Neural crest cell (in vitro differentiated cells): ENCODE results near the gene SHC2. TPM values are rescaled to one million over a fixed set of nuclear protein-coding genes. Genes with fewer than 3 reads are reported as not detected.

ENCODE experiments used
- DNase-seq: peaks from one replicate; pipeline ENCODE4 v3.0.0; 2021; ENCODE audit warnings: low read depth, mixed read lengths, low spot score
- H3K27ac Mint-ChIP-seq: one replicate; pipeline ENCODE4 v1.8.0; 2021; ENCODE audit warnings: mild to moderate bottlenecking, mixed read lengths; ENCODE audit not compliant: unreplicated experiment
- H3K27me3 Mint-ChIP-seq: 2 replicates; pipeline ENCODE4 v1.8.0; 2021; ENCODE audit warnings: low read depth, mild to moderate bottlenecking, mixed read lengths
- H3K36me3 Mint-ChIP-seq: 2 replicates; pipeline ENCODE4 v1.8.0; 2021; ENCODE audit warnings: low read depth, mild to moderate bottlenecking, mixed read lengths
- H3K4me1 Mint-ChIP-seq: 2 replicates; pipeline ENCODE4 v1.8.0; 2021; ENCODE audit warnings: mixed read lengths
- H3K4me3 Mint-ChIP-seq: one replicate; pipeline ENCODE4 v1.8.0; 2021; ENCODE audit warnings: mild to moderate bottlenecking, mixed read lengths
- H3K9me3 Mint-ChIP-seq: 2 replicates; pipeline ENCODE4 v1.8.0; 2021; ENCODE audit warnings: mixed read lengths
- CTCF ChIP-seq: fragments of 200-600 bp; sonication (generic); conservative IDR thresholded peaks from 2 replicates; pipeline ENCODE4 v1.5.0; 2021; ENCODE audit warnings: antibody characterized with exemption, mild to moderate bottlenecking
- total RNA-seq: library from RNA; stranded (reverse); gene quantifications from 2 replicates; pipeline ENCODE4 v1.2.1, GENCODE V29; 2021

The SHC2 gene
- total RNA-seq, 1 donor from 2014 or later = 45.2 TPM

DNA sequence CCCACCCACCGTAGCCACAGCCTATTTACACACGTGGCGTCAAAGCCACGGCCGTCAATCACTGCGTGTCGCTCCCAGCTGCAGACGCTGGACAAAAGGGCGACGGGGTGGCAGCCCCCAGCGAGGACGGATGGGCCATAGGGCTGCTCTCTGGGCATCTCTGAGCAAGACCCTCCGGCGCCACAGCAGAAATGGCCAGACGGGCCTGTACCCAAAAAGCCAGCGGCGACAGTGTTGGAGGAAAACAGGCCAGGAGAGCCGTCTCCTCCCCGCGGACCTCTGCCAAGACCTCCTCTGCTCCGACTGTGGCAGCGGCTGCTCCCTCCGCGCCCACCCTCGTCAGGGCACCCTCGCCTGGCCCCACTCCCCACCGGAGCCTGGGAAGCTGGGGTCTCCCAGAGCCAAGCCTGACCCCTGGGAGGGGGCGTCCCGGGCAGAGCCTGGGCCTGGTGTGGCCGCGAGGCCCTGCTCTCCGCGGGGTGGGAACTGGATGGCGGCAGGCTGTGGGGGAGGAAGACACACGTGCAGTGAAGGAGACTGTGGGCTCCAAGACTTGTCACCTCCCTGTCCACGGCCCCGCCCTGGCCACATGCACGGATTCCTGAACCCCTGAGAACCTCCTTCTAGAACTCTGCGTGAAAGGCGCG lies 54.6 kb downstream of the SHC2 start:
- H3K4me3 Mint-ChIP-seq = peak overlapping the region; percentile 68
- H3K27ac Mint-ChIP-seq = no peak overlapping the region
- TF ChIP-seq CTCF = no peak
- no peaks in the 10 kb centered on the region for H3K9me3 Mint-ChIP-seq
- peaks cover 18% of the 10 kb centered on the region for H3K4me1 Mint-ChIP-seq
- DNase-seq = no peak
- peaks cover 27% of the 10 kb centered on the region for H3K27me3 Mint-ChIP-seq
- no peaks in the 10 kb centered on the region for H3K36me3 Mint-ChIP-seq

DNA sequence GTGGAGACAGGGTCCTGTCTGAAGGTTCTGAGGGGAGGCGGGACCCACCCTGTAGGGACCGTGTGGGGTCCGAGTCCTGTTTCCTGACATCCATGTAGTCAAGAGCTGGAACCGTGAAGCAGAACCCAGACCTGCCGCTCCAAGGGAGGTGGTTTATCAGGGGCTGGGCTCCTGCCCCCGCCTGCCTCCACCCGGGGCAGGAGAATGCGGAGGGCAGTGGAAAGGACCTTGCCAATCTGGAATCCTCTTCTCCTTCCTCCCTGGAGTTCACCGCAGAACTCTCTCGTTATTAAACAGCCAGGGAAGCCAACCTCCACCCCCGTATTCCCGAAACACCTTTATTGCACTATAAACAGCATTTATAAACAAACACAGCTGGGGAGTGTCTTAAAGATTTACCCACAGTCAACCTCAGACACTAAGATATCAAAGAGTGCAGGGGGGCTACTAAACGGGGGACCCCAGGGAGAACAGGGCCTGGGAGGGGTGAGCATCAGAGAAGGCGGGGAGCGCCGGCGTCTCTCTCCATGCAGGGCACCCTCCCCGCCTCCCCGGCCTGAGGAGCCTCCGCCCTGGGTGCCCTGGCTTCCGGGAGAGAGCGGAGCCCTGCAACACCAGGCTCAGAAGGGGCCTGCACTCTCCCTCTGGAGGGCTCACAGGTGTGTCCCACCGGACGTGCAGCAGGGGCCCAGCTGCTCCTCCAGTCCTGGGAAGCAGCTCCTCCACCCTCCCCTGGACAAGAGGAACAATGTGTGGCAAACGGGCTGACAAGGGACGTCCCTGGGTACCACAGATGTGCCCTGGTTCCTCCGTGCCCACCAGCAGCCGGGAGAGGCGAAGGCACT lies 55.5 kb downstream of the SHC2 start:
- Mint-ChIP-seq H3K9me3 (no peaks in the 10 kb centered on the region), H3K36me3 (no peaks in the 10 kb centered on the region), H3K27ac (no peak overlapping the region), H3K27me3 (peaks cover 26% of the 10 kb centered on the region), H3K4me3 (peak overlapping the region; percentile 79), H3K4me1 (peaks cover 18% of the 10 kb centered on the region)
- no peak for DNase-seq
- TF ChIP-seq CTCF = no peak

DNA sequence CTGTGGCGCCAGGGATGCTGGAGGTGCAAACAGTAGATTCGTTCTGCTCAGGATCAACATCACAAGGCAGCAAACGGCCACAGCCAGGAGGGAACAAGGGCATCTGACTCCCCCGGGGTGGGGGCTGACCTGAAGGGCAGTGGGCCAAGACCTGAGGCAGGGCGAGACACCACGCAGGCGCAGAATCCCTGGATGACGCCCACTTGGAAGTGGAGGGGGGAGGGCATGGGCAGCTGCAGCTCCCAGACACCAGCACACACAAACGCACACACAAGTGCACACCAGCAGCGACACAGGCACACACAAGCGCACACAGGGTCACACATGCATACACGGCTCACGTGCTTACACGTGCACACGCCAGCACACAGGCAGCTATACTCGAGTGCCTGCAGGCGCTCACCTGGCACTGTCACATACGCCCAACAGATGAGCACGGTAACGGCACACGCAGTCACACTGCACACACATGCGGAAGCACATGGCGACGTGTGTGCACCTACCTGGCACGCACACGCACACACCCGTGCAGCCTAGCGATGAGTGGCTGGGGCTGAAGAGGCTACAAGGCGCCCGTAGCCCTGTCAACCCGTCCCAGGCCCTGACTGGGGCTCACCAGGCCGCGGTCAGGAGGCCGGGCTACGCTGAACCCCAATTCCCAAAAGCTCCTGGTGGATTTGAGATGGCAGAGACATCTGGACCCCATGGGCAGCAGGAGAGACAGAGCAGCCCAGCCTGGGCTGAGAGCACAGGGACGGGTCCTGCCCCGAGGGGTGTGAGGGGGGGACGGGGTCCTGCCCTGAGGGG lies 57.4 kb downstream of the SHC2 start:
- Mint-ChIP-seq H3K27ac (no peak overlapping the region), H3K4me3 (peak overlapping the region; percentile 57), H3K36me3 (no peaks in the 10 kb centered on the region), H3K4me1 (peaks cover 13% of the 10 kb centered on the region), H3K27me3 (peaks cover 15% of the 10 kb centered on the region), H3K9me3 (no peaks in the 10 kb centered on the region)
- no peak for TF ChIP-seq CTCF
- no peak for DNase-seq

GRCh38 chr19:402786-403185 lies 58.0 kb downstream of the SHC2 start:
- no peak for DNase-seq
- TF ChIP-seq CTCF = no peak
- Mint-ChIP-seq H3K4me3 (peak overlapping the region; percentile 57), H3K9me3 (no peaks in the 10 kb centered on the region), H3K4me1 (peaks cover 13% of the 10 kb centered on the region), H3K36me3 (no peaks in the 10 kb centered on the region), H3K27ac (no peak overlapping the region), H3K27me3 (peaks cover 15% of the 10 kb centered on the region)

- Mint-ChIP-seq H3K27ac (no peak overlapping the region), H3K27me3 (peaks cover 15% of the 10 kb centered on the region), H3K9me3 (no peaks in the 10 kb centered on the region), H3K4me3 (peak overlapping the region; percentile 44), H3K4me1 (peaks cover 13% of the 10 kb centered on the region), H3K36me3 (no peaks in the 10 kb centered on the region)
- DNase-seq = no peak
- TF ChIP-seq CTCF = no peak
Observed at GRCh38 chr19:401866-402511, 58.8 kb downstream of the SHC2 start.
